ENCODE results near the gene POLR1G.

DNA sequence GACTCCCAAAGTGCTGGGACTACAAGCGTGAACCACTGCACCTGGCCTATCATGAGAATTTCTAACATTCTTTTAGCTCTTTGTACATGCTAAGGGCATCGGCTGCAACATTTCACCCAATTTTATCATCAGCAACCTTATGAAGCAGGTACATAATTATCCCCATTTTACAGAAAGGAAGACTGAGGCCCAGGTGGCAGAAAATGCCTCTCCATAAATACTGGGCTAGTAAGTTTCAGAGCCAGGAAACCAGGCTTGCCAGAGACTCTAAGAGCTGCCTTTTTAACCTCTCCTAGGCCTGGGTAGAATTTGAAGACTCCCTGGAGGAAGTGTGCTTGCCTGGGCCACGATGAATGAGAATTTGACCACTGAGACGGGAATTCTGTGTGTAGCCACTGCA, 38.3 kb upstream of the POLR1G start:
- TF ChIP-seq, protein P1, sequence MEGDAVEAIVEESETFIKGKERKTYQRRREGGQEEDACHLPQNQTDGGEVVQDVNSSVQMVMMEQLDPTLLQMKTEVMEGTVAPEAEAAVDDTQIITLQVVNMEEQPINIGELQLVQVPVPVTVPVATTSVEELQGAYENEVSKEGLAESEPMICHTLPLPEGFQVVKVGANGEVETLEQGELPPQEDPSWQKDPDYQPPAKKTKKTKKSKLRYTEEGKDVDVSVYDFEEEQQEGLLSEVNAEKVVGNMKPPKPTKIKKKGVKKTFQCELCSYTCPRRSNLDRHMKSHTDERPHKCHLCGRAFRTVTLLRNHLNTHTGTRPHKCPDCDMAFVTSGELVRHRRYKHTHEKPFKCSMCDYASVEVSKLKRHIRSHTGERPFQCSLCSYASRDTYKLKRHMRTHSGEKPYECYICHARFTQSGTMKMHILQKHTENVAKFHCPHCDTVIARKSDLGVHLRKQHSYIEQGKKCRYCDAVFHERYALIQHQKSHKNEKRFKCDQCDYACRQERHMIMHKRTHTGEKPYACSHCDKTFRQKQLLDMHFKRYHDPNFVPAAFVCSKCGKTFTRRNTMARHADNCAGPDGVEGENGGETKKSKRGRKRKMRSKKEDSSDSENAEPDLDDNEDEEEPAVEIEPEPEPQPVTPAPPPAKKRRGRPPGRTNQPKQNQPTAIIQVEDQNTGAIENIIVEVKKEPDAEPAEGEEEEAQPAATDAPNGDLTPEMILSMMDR (conservative IDR thresholded peaks at IDR 0.05; ENCODE audit: low read depth in 2 of 2) = no peak
- no peak for TF ChIP-seq CREB1 (CRISPR knock-in tag; IDR thresholded peaks at IDR 0.05; ENCODE audit: low read depth)
- no peak for TF ChIP-seq JUNB (IDR thresholded peaks at IDR 0.05; ENCODE audit: unreplicated experiment)
- no peak for TF ChIP-seq POLR2AphosphoS5 (IDR thresholded peaks at IDR 0.05; ENCODE audit: low read depth)
- TF ChIP-seq EZH2 (IDR thresholded peaks at IDR 0.05; ENCODE audit: low read depth, unreplicated experiment) = no peak
- TF ChIP-seq EZH2phosphoT487 (IDR thresholded peaks at IDR 0.05; ENCODE audit: unreplicated experiment) = no peak
- TF ChIP-seq, protein P2, sequence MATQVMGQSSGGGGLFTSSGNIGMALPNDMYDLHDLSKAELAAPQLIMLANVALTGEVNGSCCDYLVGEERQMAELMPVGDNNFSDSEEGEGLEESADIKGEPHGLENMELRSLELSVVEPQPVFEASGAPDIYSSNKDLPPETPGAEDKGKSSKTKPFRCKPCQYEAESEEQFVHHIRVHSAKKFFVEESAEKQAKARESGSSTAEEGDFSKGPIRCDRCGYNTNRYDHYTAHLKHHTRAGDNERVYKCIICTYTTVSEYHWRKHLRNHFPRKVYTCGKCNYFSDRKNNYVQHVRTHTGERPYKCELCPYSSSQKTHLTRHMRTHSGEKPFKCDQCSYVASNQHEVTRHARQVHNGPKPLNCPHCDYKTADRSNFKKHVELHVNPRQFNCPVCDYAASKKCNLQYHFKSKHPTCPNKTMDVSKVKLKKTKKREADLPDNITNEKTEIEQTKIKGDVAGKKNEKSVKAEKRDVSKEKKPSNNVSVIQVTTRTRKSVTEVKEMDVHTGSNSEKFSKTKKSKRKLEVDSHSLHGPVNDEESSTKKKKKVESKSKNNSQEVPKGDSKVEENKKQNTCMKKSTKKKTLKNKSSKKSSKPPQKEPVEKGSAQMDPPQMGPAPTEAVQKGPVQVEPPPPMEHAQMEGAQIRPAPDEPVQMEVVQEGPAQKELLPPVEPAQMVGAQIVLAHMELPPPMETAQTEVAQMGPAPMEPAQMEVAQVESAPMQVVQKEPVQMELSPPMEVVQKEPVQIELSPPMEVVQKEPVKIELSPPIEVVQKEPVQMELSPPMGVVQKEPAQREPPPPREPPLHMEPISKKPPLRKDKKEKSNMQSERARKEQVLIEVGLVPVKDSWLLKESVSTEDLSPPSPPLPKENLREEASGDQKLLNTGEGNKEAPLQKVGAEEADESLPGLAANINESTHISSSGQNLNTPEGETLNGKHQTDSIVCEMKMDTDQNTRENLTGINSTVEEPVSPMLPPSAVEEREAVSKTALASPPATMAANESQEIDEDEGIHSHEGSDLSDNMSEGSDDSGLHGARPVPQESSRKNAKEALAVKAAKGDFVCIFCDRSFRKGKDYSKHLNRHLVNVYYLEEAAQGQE (IDR thresholded peaks at IDR 0.05; ENCODE audit: unreplicated experiment) = no peak
- TF ChIP-seq, protein P3, sequence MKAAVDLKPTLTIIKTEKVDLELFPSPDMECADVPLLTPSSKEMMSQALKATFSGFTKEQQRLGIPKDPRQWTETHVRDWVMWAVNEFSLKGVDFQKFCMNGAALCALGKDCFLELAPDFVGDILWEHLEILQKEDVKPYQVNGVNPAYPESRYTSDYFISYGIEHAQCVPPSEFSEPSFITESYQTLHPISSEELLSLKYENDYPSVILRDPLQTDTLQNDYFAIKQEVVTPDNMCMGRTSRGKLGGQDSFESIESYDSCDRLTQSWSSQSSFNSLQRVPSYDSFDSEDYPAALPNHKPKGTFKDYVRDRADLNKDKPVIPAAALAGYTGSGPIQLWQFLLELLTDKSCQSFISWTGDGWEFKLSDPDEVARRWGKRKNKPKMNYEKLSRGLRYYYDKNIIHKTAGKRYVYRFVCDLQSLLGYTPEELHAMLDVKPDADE (IDR thresholded peaks at IDR 0.05) = no peak
- TF ChIP-seq ZNF331 (CRISPR knock-in tag; IDR thresholded peaks at IDR 0.05; ENCODE audit: low read depth) = no peak
- TF ChIP-seq STAT1 (IDR thresholded peaks at IDR 0.05; ENCODE audit: unreplicated experiment) = no peak
- no peak for TF ChIP-seq NANOG (IDR thresholded peaks at IDR 0.05; ENCODE audit: borderline replicate concordance)
- no peak for TF ChIP-seq ZNF114 (CRISPR knock-in tag; IDR thresholded peaks at IDR 0.05)
- TF ChIP-seq, protein P4, sequence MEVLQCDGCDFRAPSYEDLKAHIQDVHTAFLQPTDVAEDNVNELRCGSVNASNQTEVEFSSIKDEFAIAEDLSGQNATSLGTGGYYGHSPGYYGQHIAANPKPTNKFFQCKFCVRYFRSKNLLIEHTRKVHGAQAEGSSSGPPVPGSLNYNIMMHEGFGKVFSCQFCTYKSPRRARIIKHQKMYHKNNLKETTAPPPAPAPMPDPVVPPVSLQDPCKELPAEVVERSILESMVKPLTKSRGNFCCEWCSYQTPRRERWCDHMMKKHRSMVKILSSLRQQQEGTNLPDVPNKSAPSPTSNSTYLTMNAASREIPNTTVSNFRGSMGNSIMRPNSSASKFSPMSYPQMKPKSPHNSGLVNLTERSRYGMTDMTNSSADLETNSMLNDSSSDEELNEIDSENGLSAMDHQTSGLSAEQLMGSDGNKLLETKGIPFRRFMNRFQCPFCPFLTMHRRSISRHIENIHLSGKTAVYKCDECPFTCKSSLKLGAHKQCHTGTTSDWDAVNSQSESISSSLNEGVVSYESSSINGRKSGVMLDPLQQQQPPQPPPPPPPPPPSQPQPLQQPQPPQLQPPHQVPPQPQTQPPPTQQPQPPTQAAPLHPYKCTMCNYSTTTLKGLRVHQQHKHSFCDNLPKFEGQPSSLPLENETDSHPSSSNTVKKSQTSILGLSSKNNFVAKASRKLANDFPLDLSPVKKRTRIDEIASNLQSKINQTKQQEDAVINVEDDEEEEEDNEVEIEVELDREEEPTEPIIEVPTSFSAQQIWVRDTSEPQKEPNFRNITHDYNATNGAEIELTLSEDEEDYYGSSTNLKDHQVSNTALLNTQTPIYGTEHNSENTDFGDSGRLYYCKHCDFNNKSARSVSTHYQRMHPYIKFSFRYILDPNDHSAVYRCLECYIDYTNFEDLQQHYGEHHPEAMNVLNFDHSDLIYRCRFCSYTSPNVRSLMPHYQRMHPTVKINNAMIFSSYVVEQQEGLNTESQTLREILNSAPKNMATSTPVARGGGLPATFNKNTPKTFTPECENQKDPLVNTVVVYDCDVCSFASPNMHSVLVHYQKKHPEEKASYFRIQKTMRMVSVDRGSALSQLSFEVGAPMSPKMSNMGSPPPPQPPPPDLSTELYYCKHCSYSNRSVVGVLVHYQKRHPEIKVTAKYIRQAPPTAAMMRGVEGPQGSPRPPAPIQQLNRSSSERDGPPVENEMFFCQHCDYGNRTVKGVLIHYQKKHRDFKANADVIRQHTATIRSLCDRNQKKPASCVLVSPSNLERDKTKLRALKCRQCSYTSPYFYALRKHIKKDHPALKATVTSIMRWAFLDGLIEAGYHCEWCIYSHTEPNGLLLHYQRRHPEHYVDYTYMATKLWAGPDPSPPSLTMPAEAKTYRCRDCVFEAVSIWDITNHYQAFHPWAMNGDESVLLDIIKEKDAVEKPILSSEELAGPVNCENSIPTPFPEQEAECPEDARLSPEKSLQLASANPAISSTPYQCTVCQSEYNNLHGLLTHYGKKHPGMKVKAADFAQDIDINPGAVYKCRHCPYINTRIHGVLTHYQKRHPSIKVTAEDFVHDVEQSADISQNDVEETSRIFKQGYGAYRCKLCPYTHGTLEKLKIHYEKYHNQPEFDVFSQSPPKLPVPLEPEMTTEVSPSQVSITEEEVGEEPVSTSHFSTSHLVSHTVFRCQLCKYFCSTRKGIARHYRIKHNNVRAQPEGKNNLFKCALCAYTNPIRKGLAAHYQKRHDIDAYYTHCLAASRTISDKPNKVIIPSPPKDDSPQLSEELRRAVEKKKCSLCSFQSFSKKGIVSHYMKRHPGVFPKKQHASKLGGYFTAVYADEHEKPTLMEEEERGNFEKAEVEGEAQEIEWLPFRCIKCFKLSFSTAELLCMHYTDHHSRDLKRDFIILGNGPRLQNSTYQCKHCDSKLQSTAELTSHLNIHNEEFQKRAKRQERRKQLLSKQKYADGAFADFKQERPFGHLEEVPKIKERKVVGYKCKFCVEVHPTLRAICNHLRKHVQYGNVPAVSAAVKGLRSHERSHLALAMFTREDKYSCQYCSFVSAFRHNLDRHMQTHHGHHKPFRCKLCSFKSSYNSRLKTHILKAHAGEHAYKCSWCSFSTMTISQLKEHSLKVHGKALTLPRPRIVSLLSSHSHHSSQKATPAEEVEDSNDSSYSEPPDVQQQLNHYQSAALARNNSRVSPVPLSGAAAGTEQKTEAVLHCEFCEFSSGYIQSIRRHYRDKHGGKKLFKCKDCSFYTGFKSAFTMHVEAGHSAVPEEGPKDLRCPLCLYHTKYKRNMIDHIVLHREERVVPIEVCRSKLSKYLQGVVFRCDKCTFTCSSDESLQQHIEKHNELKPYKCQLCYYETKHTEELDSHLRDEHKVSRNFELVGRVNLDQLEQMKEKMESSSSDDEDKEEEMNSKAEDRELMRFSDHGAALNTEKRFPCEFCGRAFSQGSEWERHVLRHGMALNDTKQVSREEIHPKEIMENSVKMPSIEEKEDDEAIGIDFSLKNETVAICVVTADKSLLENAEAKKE (CRISPR knock-in tag; IDR thresholded peaks at IDR 0.05) = no peak
